ENCODE measurements around the gene GPR137B.

DNA sequence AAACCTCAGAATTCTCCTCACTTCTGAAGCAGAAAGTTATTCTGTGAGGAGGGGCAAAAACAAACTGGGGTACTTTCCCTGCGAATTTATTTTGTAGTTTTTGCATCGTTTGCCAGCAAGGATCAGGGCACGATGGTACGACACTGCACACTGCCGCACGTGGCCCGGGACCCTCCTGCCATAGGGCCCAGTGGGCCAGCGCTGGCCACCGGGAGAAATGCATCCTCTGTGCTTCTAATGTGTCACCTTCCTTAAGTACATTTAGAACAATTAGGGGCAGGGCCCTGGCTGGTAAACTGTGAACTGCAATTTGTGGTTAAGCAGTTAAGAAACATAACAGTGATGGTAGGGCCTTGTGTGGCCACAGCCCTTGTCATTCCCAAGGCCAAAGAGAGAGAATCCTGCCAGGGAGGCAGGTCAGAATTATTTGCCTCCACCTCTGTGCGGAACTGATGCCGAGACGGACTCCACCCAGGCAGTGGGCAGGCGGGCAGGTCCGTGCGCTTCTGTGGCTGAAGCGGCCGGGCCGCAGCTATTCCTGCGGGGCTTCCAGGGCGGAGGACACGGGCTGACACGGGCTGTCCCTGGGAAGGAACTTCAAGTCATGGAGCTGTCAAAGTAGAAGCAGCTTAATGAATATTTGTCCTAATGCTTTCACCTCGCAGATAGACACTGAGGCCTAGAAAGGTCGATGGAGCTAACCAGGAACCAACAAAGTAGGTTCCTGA lies 12.5 kb downstream of the GPR137B start:
- TF ChIP-seq POLR2A (IDR thresholded peaks at IDR 0.05) = no peak
- TF ChIP-seq, protein P1, sequence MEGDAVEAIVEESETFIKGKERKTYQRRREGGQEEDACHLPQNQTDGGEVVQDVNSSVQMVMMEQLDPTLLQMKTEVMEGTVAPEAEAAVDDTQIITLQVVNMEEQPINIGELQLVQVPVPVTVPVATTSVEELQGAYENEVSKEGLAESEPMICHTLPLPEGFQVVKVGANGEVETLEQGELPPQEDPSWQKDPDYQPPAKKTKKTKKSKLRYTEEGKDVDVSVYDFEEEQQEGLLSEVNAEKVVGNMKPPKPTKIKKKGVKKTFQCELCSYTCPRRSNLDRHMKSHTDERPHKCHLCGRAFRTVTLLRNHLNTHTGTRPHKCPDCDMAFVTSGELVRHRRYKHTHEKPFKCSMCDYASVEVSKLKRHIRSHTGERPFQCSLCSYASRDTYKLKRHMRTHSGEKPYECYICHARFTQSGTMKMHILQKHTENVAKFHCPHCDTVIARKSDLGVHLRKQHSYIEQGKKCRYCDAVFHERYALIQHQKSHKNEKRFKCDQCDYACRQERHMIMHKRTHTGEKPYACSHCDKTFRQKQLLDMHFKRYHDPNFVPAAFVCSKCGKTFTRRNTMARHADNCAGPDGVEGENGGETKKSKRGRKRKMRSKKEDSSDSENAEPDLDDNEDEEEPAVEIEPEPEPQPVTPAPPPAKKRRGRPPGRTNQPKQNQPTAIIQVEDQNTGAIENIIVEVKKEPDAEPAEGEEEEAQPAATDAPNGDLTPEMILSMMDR (IDR thresholded peaks at IDR 0.05) = no peak
